GM06990 (cell line): ENCODE results near the gene SH3PXD2A.

Experiments used
- DNase-seq: peaks from one replicate; pipeline ENCODE4 v3.0.0-alpha.2; 2011; ENCODE audit not compliant: insufficient read length; ENCODE audit errors: extremely low read depth
- H3K27me3 ChIP-seq: replicated peaks from 2 replicates; pipeline ENCODE4 v1.6.0; 2011; ENCODE audit warnings: low read length; ENCODE audit not compliant: control insufficient read depth, insufficient read depth
- H3K36me3 ChIP-seq: 2 replicates; pipeline ENCODE4 v1.5.1; 2011; ENCODE audit warnings: low read length; ENCODE audit not compliant: control insufficient read depth, insufficient read depth
- H3K4me3 ChIP-seq: replicated peaks from 2 replicates; pipeline ENCODE4 v1.5.1; 2011; ENCODE audit warnings: low read depth, mild to moderate bottlenecking, control low read depth, low read length
- CTCF ChIP-seq: IDR thresholded peaks from 2 replicates; pipeline ENCODE4 v1.5.1; 2011; ENCODE audit warnings: low read length, control low read depth, mild to moderate bottlenecking, inconsistent platforms; ENCODE audit not compliant: insufficient read depth, poor library complexity, severe bottlenecking

Gene SH3PXD2A

GRCh38 chr10:103695584-103696005 lies 159.8 kb downstream of the SH3PXD2A start:
- H3K4me3 ChIP-seq = no peak overlapping the region
- peak; percentile 59 for DNase-seq
- no peak for TF ChIP-seq CTCF
- no peaks in the 10 kb centered on the region for H3K36me3 ChIP-seq
- H3K27me3 ChIP-seq = no peaks in the 10 kb centered on the region

GRCh38 chr10:103693812-103694205 lies 161.6 kb downstream of the SH3PXD2A start:
- Histone ChIP-seq H3K27me3 (no peaks in the 10 kb centered on the region), H3K36me3 (no peaks in the 10 kb centered on the region), H3K4me3 (peak overlapping the region; percentile 89)
- no peak for DNase-seq
- no peak for TF ChIP-seq CTCF

- no peak for TF ChIP-seq CTCF
- H3K4me3 ChIP-seq = peak overlapping the region; percentile 89
- H3K27me3 ChIP-seq = no peaks in the 10 kb centered on the region
- H3K36me3 ChIP-seq = no peaks in the 10 kb centered on the region
- peak; percentile 71 for DNase-seq
Measured at GRCh38 chr10:103692952-103693811, 162.2 kb downstream of the SH3PXD2A start.

- no peaks in the 10 kb centered on the region for H3K27me3 ChIP-seq
- no peak for TF ChIP-seq CTCF
- H3K4me3 ChIP-seq = peak overlapping the region; percentile 89
- no peaks in the 10 kb centered on the region for H3K36me3 ChIP-seq
- peak; percentile 75 for DNase-seq
Measured at GRCh38 chr10:103692436-103692951, 162.9 kb downstream of the SH3PXD2A start.

- H3K4me3 ChIP-seq = peak overlapping the region; percentile 89
- H3K27me3 ChIP-seq = no peaks in the 10 kb centered on the region
- DNase-seq = peak; percentile 67
- no peak for TF ChIP-seq CTCF
- no peaks in the 10 kb centered on the region for H3K36me3 ChIP-seq
Measured at GRCh38 chr10:103691723-103692435, 163.5 kb downstream of the SH3PXD2A start.
